H1 (cell line): Measurements from ENCODE around the gene GCM1. TPM values are rescaled to one million over a fixed set of nuclear protein-coding genes. Genes with fewer than 3 reads are reported as not detected.

ENCODE experiments used
- CTCF ChIA-PET: fragments of 300-600 bp; sonication (Branson Sonifier 250); formaldehyde crosslinking; loops from one replicate; lab custom pipeline; 2021; ENCODE audit not compliant: partially characterized antibody; lab: Charles Lee
- POLR2A ChIA-PET: fragments of 300-600 bp; sonication (Branson Sonifier 250); formaldehyde crosslinking; loops from one replicate; lab custom pipeline; 2021; ENCODE audit warnings: inconsistent platforms; ENCODE audit not compliant: partially characterized antibody; lab: Charles Lee
- DNase-seq, 2 experiments: peaks; one replicate each; pipeline versions ENCODE4 v3.0.0 to v3.0.0-alpha.2; 2010 to 2022; ENCODE audit warnings: low spot score in 2 of 2, low read depth in 1 of 2, mixed read lengths in 1 of 2
- FAIRE-seq: peaks from 2 replicates; lab custom pipeline; 2011; peaks lifted over from hg19 to GRCh38; lab: Jason Lieb, UNC
- H2AFZ ChIP-seq: 2 replicates; pipeline ENCODE4 v1.8.1; 2012; ENCODE audit warnings: low read length, inconsistent platforms
- H2AK5ac ChIP-seq: 2 replicates; pipeline ENCODE4 v1.6.1; 2013; ENCODE audit warnings: low read depth, low read length
- H2BK120ac ChIP-seq: replicated peaks from 2 replicates; pipeline ENCODE3; 2013; ENCODE audit warnings: low read depth, low read length, inconsistent platforms
- H2BK12ac ChIP-seq: 2 replicates; pipeline ENCODE4 v1.6.1; 2013; ENCODE audit warnings: low read depth, low read length
- H2BK15ac ChIP-seq: 2 replicates; pipeline ENCODE4 v1.6.1; 2013; ENCODE audit warnings: low read length
- H2BK20ac ChIP-seq: 2 replicates; pipeline ENCODE4 v1.6.1; 2013; ENCODE audit warnings: low read length
- H2BK5ac ChIP-seq: 2 replicates; pipeline ENCODE4 v1.6.1; 2013; ENCODE audit warnings: low read depth, low read length
- H3K14ac ChIP-seq: 2 replicates; pipeline ENCODE4 v1.6.1; 2013; ENCODE audit warnings: inconsistent platforms; ENCODE audit not compliant: insufficient read length
- H3K18ac ChIP-seq: 2 replicates; pipeline ENCODE4 v1.6.1; 2013; ENCODE audit warnings: low read length; ENCODE audit errors: extremely low read depth
- H3K23ac ChIP-seq: 2 replicates; pipeline ENCODE4 v1.6.1; 2013; ENCODE audit warnings: inconsistent platforms; ENCODE audit not compliant: insufficient read length
- H3K23me2 ChIP-seq: 2 replicates; pipeline ENCODE4 v1.6.1; 2013; ENCODE audit warnings: low read depth, low read length
- H3K27ac ChIP-seq: 2 replicates; pipeline ENCODE4 v1.6.1; 2011; ENCODE audit warnings: low read depth, low read length, inconsistent platforms
- H3K27me3 ChIP-seq, 4 experiments: replicated peaks in 1 of 4; 1 replicate in 1 of 4; 2 replicates in 3 of 4; pipeline versions ENCODE4 v1.6.1 to v1.8.1; 2011 to 2013; ENCODE audit warnings: low read length in 3 of 4, mild to moderate bottlenecking in 3 of 4, inconsistent platforms in 2 of 4, mixed read lengths in 2 of 4, moderate library complexity in 1 of 4; ENCODE audit not compliant: control insufficient read depth in 3 of 4, insufficient read depth in 3 of 4; ENCODE audit errors: extremely low read depth in 1 of 4
- H3K36me3 ChIP-seq, 4 experiments: 2 replicates each; pipeline versions ENCODE4 v1.6.1 to v1.8.1; 2011 to 2013; ENCODE audit warnings: mild to moderate bottlenecking in 4 of 4, low read length in 3 of 4, moderate library complexity in 2 of 4, control low read depth in 1 of 4, inconsistent platforms in 1 of 4; ENCODE audit not compliant: insufficient read depth in 4 of 4, control insufficient read depth in 2 of 4
- H3K4ac ChIP-seq: replicated peaks from 2 replicates; pipeline ENCODE3; 2013; ENCODE audit warnings: low read length, low read depth, mixed read lengths, inconsistent platforms; ENCODE audit not compliant: insufficient read length
- H3K4me1 ChIP-seq, 4 experiments: replicated peaks in 1 of 4; 1 replicate in 1 of 4; 2 replicates in 3 of 4; pipeline versions ENCODE4 v1.6.1 to v1.8.1; 2011 to 2013; ENCODE audit warnings: low read length in 3 of 4, inconsistent platforms in 2 of 4, mixed read lengths in 1 of 4; ENCODE audit not compliant: insufficient read depth in 4 of 4, control insufficient read depth in 3 of 4
- H3K4me2 ChIP-seq, 2 experiments: 2 replicates each; pipeline versions ENCODE4 v1.6.1 to v1.8.1; 2011 to 2013; ENCODE audit warnings: low read depth in 2 of 2, low read length in 2 of 2, control low read depth in 1 of 2, inconsistent platforms in 1 of 2, mild to moderate bottlenecking in 1 of 2; ENCODE audit not compliant: insufficient read depth in 1 of 2
- H3K4me3 ChIP-seq, 4 experiments: fragments of 200-600, 300-600 bp in 1 of 4; sonication (generic), shearing (Covaris generic), sonication (Bioruptor Twin) in 1 of 4; 2 replicates each; pipeline versions ENCODE4 v1.5.1 to v1.8.1; 2011 to 2016; ENCODE audit warnings: low read length in 4 of 4, low read depth in 3 of 4, control low read depth in 2 of 4, inconsistent platforms in 2 of 4, mild to moderate bottlenecking in 2 of 4, mixed read lengths in 1 of 4, moderate library complexity in 1 of 4; ENCODE audit not compliant: insufficient read depth in 2 of 4; ENCODE audit errors: extremely low read depth in 1 of 4
- H3K56ac ChIP-seq: replicated peaks from 2 replicates; pipeline ENCODE3; 2013; ENCODE audit warnings: low read depth, mild to moderate bottlenecking, mixed read lengths, low read length, inconsistent platforms; ENCODE audit not compliant: insufficient read length
- H3K79me1 ChIP-seq: 2 replicates; pipeline ENCODE4 v1.6.1; 2013; ENCODE audit warnings: low read depth, low read length, control low read depth
- H3K79me2 ChIP-seq, 2 experiments: 2 replicates each; pipeline versions ENCODE4 v1.6.1 to v1.8.1; 2012 to 2013; ENCODE audit warnings: low read length in 2 of 2, mild to moderate bottlenecking in 2 of 2, inconsistent platforms in 1 of 2; ENCODE audit not compliant: insufficient read depth in 2 of 2, control insufficient read depth in 1 of 2
- H3K9ac ChIP-seq, 4 experiments: replicated peaks in 1 of 4; 1 replicate in 1 of 4; 2 replicates in 3 of 4; pipeline versions ENCODE4 v1.6.1 to v1.8.1; 2011 to 2013; ENCODE audit warnings: low read depth in 3 of 4, low read length in 3 of 4, control low read depth in 2 of 4, mild to moderate bottlenecking in 2 of 4, moderate library complexity in 2 of 4, inconsistent platforms in 1 of 4; ENCODE audit errors: extremely low read depth in 1 of 4
- H3K9me3 ChIP-seq, 2 experiments: 2 replicates each; pipeline versions ENCODE4 v1.6.1 to v1.8.1; 2012 to 2013; ENCODE audit warnings: mild to moderate bottlenecking in 2 of 2, moderate library complexity in 2 of 2, control low read depth in 1 of 2, inconsistent platforms in 1 of 2, low read depth in 1 of 2, low read length in 1 of 2, mixed read lengths in 1 of 2; ENCODE audit not compliant: insufficient read depth in 2 of 2
- H4K20me1 ChIP-seq, 2 experiments: replicated peaks in 1 of 2; 2 replicates each; pipeline versions ENCODE3 to v1.8.1; 2011 to 2013; ENCODE audit warnings: inconsistent platforms in 2 of 2, low read length in 2 of 2, mild to moderate bottlenecking in 1 of 2; ENCODE audit not compliant: insufficient read depth in 2 of 2, control insufficient read depth in 1 of 2
- H4K5ac ChIP-seq: 2 replicates; pipeline ENCODE4 v1.6.1; 2013; ENCODE audit warnings: low read length, low read depth, mixed read lengths, inconsistent platforms; ENCODE audit not compliant: insufficient read length
- H4K8ac ChIP-seq: 2 replicates; pipeline ENCODE4 v1.8.0; 2013; ENCODE audit warnings: mild to moderate bottlenecking, moderate library complexity, low read length, inconsistent platforms; ENCODE audit not compliant: insufficient read depth; ENCODE audit errors: extremely low read depth
- H4K91ac ChIP-seq: replicated peaks from 2 replicates; pipeline ENCODE3; 2013; ENCODE audit warnings: low read length, mixed read lengths, inconsistent platforms; ENCODE audit not compliant: insufficient read length
- BACH1 ChIP-seq: IDR thresholded peaks from 2 replicates; pipeline ENCODE4 v1.6.1; 2012; ENCODE audit warnings: low read length, improper control_type of control experiment
- BCL11A ChIP-seq, 2 experiments: IDR thresholded peaks; one replicate each; pipeline ENCODE4 v1.6.1; 2011; ENCODE audit warnings: low read depth in 2 of 2, low read length in 2 of 2, mild to moderate bottlenecking in 2 of 2
- FOSL1 ChIP-seq: IDR thresholded peaks from 2 replicates; pipeline ENCODE4 v1.6.1; 2011; ENCODE audit warnings: mild to moderate bottlenecking, low read depth, low read length, moderate library complexity; ENCODE audit not compliant: insufficient read depth
- GABPA ChIP-seq: IDR thresholded peaks from 2 replicates; pipeline ENCODE4 v1.6.1; 2011; ENCODE audit warnings: mild to moderate bottlenecking, low read length, moderate library complexity, borderline replicate concordance; ENCODE audit not compliant: insufficient read depth
- GTF2F1 ChIP-seq: IDR thresholded peaks from 2 replicates; pipeline ENCODE4 v1.6.1; 2012; ENCODE audit warnings: low read depth, low read length, improper control_type of control experiment, borderline replicate concordance
- KDM1A ChIP-seq: fragments of 200-600, 300-600 bp; sonication (generic); IDR thresholded peaks from 2 replicates; pipeline ENCODE4 v1.7.1; 2016; ENCODE audit warnings: mild to moderate bottlenecking, low read length, borderline replicate concordance
- KDM5A ChIP-seq: fragments of 200-600 bp; IDR thresholded peaks from 2 replicates; pipeline ENCODE4 v1.7.1; 2012; ENCODE audit warnings: mild to moderate bottlenecking, low read length, inconsistent platforms, mixed read lengths
- MAFK ChIP-seq: IDR thresholded peaks from 2 replicates; pipeline ENCODE4 v1.6.1; 2012; ENCODE audit warnings: low read depth, mild to moderate bottlenecking, improper control_type of control experiment, low read length
- POLR2A ChIP-seq, 2 experiments: IDR thresholded peaks; 1 replicate in 1 of 2; 2 replicates in 1 of 2; pipeline ENCODE4 v1.6.1; 2011; ENCODE audit warnings: low read depth in 2 of 2, low read length in 2 of 2, mild to moderate bottlenecking in 2 of 2; ENCODE audit errors: control extremely low read depth in 1 of 2
- POLR2AphosphoS5 ChIP-seq: IDR thresholded peaks from 2 replicates; pipeline ENCODE4 v1.6.1; 2011; ENCODE audit warnings: low read depth, low read length
- POU5F1 ChIP-seq: IDR thresholded peaks from 2 replicates; pipeline ENCODE4 v1.6.1; 2011; ENCODE audit warnings: low read depth, mild to moderate bottlenecking, low read length, moderate library complexity
- SRF ChIP-seq: IDR thresholded peaks from 2 replicates; pipeline ENCODE4 v1.6.1; 2011; ENCODE audit warnings: mild to moderate bottlenecking, low read depth, low read length, moderate library complexity
- WGBS, 2 experiments: shearing (Covaris generic) in 1 of 2; methylation state at CpG; one replicate each; pipeline versions ENCODE4 v1.1.6 to v1.1.7; 2013 to 2015; ENCODE audit warnings: low lambda C conversion rate in 2 of 2, mixed read lengths in 2 of 2, inconsistent platforms in 1 of 2, low coverage in 1 of 2, missing lambda C conversion rate in 1 of 2; ENCODE audit not compliant: insufficient replicate concordance in 2 of 2, insufficient coverage in 1 of 2, insufficient read length in 1 of 2; ENCODE audit errors: extremely low coverage in 1 of 2, missing lambda C conversion rate in 1 of 2; 5-methylcytosine and 5-hydroxymethylcytosine counted together
- polyA plus RNA-seq, 7 experiments: library from polyadenylated mRNA; depleted of rRNA in 3 of 7; stranded (reverse) in 5 of 7; unstranded in 2 of 7; fragments of >200 nt in 5 of 7; fragments of 200-250 nt in 2 of 7; gene quantifications; 1 replicate in 5 of 7; 2 replicates in 1 of 7; 4 replicates in 1 of 7; pipeline versions ENCODE4 v1.2.1 to v1.2.3, GENCODE V29; 2011 to 2013; ENCODE audit warnings: missing spikeins in 2 of 7, mixed read lengths in 2 of 7
- total RNA-seq: library from RNA; stranded (reverse); fragmentation: NEBNext Ultra II Directional; extraction: Animal tissue kit (Norgen Biotek cat#: 25700); gene quantifications from 2 replicates; pipeline ENCODE4 v1.2.1, GENCODE V29; 2021
- TF ChIP-seq, protein P1 (sequence below): IDR thresholded peaks from 2 replicates; pipeline ENCODE4 v1.6.1; 2011; ENCODE audit warnings: low read depth, mild to moderate bottlenecking, low read length; ENCODE audit not compliant: insufficient read depth

The GCM1 gene
- total and polyA plus RNA-seq, 2 of the 8 experiments (the other 6 are each of a cell fraction or from before 2014, with no cell fraction given), result not detected

DNA sequence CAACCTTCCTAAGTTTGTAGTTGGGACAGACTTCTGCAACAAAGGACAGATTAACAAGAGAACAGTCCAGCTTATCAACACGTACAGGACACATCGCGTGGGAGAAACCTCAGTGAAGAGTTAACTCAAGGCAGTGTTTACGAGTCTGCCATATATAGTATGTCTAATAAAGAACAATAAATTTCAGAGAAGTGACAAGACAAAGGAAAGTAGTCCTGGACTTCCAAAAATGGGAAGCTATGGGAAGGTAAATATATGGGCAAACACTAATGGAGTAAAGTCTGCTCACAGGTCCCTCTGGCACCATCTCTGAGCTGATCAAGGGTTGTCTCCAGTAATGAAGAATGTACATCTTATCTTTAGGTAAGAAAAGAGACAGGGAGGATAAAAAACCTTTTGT is 34.9 kb downstream of the GCM1 start:
- Histone ChIP-seq H2BK15ac (no peak overlapping the region), H2AK5ac (no peak overlapping the region)
- TF ChIP-seq KDM1A, result no peak
- TF ChIP-seq GTF2F1, result no peak
- no peak for TF ChIP-seq BACH1
- TF ChIP-seq FOSL1, result no peak
- TF ChIP-seq SRF, result no peak
- no peak for TF ChIP-seq GABPA
- TF ChIP-seq POU5F1, result no peak
- TF ChIP-seq POLR2A (IDR thresholded peaks at IDR 0.05; ENCODE audit: control extremely low read depth in 1 of 2, low read depth in 2 of 2, low read length in 2 of 2), result no peak
- no peak for TF ChIP-seq POLR2AphosphoS5
- TF ChIP-seq, protein P1, sequence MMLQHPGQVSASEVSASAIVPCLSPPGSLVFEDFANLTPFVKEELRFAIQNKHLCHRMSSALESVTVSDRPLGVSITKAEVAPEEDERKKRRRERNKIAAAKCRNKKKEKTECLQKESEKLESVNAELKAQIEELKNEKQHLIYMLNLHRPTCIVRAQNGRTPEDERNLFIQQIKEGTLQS, result no peak
- TF ChIP-seq BCL11A (IDR thresholded peaks at IDR 0.05; ENCODE audit: low read depth in 2 of 2, low read length in 2 of 2), result no peak
- TF ChIP-seq MAFK, result no peak
- no peak for TF ChIP-seq KDM5A

More for the DNA sequence above, 34.9 kb downstream of the GCM1 start:
- CTCF ChIA-PET, result interaction anchor here (0.8 to 2.4 kb wide), 2 partner anchors 38 to 379 kb away, joined by 4 to 6 read pairs; no protein-coding TSS in a partner anchor
- no peaks in the 10 kb centered on the region for H3K79me2 ChIP-seq
- no peaks in the 10 kb centered on the region; a peak in 1 of 8 replicates for H3K36me3 ChIP-seq
- FAIRE-seq, result no peak
- no peak overlapping the region for H3K9ac ChIP-seq
- H3K18ac ChIP-seq, result no peak overlapping the region
- POLR2A ChIA-PET, result no interaction called here
- no peak overlapping the region for H4K5ac ChIP-seq
- H2BK20ac ChIP-seq, result no peak overlapping the region
- H2BK120ac ChIP-seq, result no peak overlapping the region
- DNase-seq, result no peak
- no peaks in the 10 kb centered on the region for H3K79me1 ChIP-seq
- H2BK12ac ChIP-seq, result no peak overlapping the region
- no peaks in the 10 kb centered on the region for H3K27me3 ChIP-seq
- H3K23ac ChIP-seq, result no peak overlapping the region
- H3K14ac ChIP-seq, result no peak overlapping the region
- H3K4ac ChIP-seq, result no peak overlapping the region
- no peak overlapping the region for H4K8ac ChIP-seq
- no peaks in the 10 kb centered on the region for H4K20me1 ChIP-seq
- no peak overlapping the region for H3K56ac ChIP-seq
- H3K4me3 ChIP-seq, result no peak overlapping the region
- no peak overlapping the region for H4K91ac ChIP-seq
- no peak overlapping the region for H3K4me2 ChIP-seq
- peaks cover 0 to 4% (median 1%) of the 10 kb centered on the region in 4 experiments; a peak in 2 of 7 replicates for H3K4me1 ChIP-seq
- no peaks in the 10 kb centered on the region for H3K9me3 ChIP-seq
- WGBS, 2 experiments, result 79% methylated on average over 4 of the region's 4 CpGs; no CpG with 5 or more reads in 1 of the 2 experiments
- H3K23me2 ChIP-seq, result no peaks in the 10 kb centered on the region
- H3K27ac ChIP-seq, result no peak overlapping the region
- no peak overlapping the region for H2AFZ ChIP-seq
- no peak overlapping the region for H2BK5ac ChIP-seq
